ENCODE results near the gene NOVA2.

GRCh38 chr19:45958769-45959516, 14.7 kb downstream of the NOVA2 start:
- no peak for TF ChIP-seq CTCF (conservative IDR thresholded peaks at IDR 0.05; ENCODE audit: low read depth, low read length)
- no peak for TF ChIP-seq EZH2 (IDR thresholded peaks at IDR 0.05; ENCODE audit: borderline replicate concordance, low read depth, low read length, poor library complexity, severe bottlenecking)

Data from A673 (cell line).